VCaP (cell line): ENCODE results near the gene SRP72.
A peak's percentile ranks its signal among the peaks of the same experiment; 100 is the strongest.

Experiments used
- H3K27ac ChIP-seq: fragments of 450-650 bp; 2 replicates; pipeline ENCODE4 v1.5.1; 2017
- TF ChIP-seq, protein P1 (sequence below): fragments of 450-650 bp; conservative IDR thresholded peaks from 2 replicates; pipeline ENCODE4 v1.5.1; 2017; ENCODE audit warnings: mild to moderate bottlenecking, moderate library complexity

The SRP72 gene

GRCh38 chr4:56466910-56467283 is 520 bp upstream of the SRP72 start:
- peak overlapping the region; percentile 96 for H3K27ac ChIP-seq
- TF ChIP-seq, protein P1, sequence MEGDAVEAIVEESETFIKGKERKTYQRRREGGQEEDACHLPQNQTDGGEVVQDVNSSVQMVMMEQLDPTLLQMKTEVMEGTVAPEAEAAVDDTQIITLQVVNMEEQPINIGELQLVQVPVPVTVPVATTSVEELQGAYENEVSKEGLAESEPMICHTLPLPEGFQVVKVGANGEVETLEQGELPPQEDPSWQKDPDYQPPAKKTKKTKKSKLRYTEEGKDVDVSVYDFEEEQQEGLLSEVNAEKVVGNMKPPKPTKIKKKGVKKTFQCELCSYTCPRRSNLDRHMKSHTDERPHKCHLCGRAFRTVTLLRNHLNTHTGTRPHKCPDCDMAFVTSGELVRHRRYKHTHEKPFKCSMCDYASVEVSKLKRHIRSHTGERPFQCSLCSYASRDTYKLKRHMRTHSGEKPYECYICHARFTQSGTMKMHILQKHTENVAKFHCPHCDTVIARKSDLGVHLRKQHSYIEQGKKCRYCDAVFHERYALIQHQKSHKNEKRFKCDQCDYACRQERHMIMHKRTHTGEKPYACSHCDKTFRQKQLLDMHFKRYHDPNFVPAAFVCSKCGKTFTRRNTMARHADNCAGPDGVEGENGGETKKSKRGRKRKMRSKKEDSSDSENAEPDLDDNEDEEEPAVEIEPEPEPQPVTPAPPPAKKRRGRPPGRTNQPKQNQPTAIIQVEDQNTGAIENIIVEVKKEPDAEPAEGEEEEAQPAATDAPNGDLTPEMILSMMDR: no peak

DNA sequence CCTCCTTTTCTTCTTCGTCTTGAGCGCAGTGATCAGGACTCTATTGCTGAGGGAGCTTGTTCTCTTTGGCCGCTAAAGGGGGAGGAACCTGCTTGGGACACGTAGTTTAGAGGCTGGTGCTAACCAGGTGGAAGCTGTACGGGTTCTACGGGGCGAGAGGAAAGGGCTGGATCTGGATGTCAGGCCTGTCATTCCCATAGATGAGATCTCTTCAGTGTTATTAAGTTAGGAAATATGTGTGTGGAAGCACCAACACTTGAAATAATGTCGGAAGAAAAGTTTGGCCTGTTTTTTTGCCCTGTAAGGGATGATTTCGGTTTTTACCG is 643 bp downstream of the SRP72 start:
- TF ChIP-seq, protein P1: no peak
- peak overlapping the region; percentile 96 for H3K27ac ChIP-seq

GRCh38 chr4:56469489-56470210 is 2.2 kb downstream of the SRP72 start:
- TF ChIP-seq, protein P1: no peak
- peak overlapping the region; percentile 96; the same call in 1 of the 2 replicates for H3K27ac ChIP-seq

- no peak overlapping the region for H3K27ac ChIP-seq
- TF ChIP-seq, protein P1: no peak
These were observed 8.5 kb downstream of the SRP72 start for GRCh38 chr4:56475917-56476316.

- TF ChIP-seq, protein P1: no peak
- no peak overlapping the region for H3K27ac ChIP-seq
These were observed 9.8 kb downstream of the SRP72 start for GRCh38 chr4:56477192-56477702.

DNA sequence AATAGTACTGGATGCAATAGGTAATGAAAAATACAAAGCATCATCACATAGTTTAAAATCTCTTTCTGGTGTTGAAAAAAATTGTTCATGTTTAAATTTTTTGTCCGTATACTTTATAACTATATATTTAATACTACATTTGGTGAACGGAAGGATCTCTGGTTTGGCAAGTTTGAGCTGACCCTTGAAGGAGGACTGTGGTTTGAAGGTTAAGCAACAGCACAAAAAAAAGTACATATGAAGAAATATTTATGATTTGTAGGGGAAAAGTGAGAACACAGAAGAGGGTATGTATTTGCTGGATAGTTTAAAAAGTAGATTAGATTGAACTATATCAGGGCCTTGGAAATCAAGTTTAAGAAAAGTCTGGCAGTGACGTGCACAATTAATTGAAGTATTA is 13.3 kb downstream of the SRP72 start:
- TF ChIP-seq, protein P1: no peak
- no peak overlapping the region for H3K27ac ChIP-seq

DNA sequence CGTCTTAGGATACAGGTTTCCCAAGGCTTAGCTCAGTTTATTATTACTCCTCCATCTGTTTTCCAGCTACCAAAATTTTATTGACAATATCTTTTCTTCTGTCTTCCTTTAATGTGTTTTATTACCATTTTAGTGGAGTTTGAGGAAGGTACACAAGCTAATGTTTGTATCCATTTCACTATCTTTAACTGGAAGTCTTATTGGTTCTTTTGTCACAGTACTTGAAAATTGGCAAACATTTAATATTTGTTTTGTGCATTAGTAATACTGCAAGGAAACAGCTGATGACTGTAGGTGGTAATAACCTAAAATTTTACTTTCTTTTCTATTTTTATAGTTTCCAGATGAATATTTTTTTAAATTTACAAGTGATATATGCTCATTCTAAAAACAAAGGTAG is 28.8 kb downstream of the SRP72 start:
- TF ChIP-seq, protein P1: no peak
- H3K27ac ChIP-seq: peak overlapping the region; percentile 7; the same call in 1 of the 2 replicates
